Cortex of kidney (tissue), 1 donor: ENCODE results near the gene ABLIM3.

Source experiments
- DNase-seq: peaks from one replicate; lab custom pipeline; 2025; lab: John Stamatoyannopoulos, UW

ABLIM3 gene

DNA sequence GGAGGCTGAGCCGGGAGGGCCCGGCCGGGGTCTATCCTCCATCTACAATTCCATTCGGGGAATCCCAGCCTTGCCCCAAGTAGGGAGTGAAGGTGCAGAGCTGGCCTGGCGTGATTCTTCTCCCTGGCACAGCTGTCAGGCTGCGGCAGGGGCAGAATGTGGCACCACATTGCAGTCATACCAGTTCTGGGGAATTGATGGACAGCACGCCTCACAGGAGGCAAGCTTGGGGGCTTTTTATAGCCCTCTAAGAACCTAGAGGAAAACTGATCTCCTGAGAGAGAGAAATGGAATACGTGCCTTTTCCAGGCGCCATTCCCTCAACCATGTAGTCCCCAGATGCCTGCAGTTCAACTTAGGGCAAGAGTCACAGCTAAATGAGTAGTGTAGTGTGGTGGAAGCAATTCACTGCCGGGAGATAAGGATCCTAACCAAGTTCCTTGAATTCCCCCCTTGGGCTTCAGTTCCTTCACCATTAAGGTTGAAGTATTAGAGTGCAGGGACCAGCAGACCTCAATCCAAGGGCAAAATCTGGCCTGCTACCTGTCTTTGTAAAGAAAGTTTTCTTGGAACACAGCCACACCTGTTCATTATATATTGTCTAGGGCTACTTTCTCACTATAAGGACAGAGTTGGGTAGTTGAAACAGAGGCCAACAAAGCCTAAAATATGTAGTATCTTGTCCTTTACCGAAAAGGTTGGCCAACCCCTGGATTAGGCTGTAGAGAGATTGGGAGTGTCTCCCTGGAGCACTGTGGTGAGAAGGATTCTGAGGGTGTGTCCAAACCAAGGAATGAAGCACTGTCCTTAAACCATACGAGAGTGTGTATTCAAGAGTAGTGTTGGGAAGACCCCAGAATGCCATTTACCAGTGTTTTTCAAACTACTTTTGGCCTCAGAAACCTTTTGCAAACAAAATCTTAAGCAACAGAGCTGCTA, 141.0 kb downstream of the ABLIM3 start:
- DNase-seq = no peak

DNA sequence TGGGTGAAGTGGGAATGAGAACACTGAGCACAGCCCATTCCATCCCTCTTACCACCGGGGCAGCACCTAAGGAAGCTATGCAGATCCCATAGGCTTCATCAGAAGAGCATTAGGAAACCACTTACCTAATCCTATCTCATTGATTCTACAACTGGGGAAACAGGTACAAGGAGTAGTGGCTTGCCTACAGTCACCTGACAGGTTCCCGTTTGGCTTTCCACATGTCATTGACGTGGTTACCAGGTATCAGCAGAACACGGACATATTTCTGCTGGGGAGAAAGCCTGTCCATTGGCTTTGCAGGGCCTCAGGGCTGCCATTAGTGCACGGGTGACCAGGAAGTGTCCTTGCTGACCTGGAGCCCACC, 141.7 kb downstream of the ABLIM3 start:
- DNase-seq = no peak

DNA sequence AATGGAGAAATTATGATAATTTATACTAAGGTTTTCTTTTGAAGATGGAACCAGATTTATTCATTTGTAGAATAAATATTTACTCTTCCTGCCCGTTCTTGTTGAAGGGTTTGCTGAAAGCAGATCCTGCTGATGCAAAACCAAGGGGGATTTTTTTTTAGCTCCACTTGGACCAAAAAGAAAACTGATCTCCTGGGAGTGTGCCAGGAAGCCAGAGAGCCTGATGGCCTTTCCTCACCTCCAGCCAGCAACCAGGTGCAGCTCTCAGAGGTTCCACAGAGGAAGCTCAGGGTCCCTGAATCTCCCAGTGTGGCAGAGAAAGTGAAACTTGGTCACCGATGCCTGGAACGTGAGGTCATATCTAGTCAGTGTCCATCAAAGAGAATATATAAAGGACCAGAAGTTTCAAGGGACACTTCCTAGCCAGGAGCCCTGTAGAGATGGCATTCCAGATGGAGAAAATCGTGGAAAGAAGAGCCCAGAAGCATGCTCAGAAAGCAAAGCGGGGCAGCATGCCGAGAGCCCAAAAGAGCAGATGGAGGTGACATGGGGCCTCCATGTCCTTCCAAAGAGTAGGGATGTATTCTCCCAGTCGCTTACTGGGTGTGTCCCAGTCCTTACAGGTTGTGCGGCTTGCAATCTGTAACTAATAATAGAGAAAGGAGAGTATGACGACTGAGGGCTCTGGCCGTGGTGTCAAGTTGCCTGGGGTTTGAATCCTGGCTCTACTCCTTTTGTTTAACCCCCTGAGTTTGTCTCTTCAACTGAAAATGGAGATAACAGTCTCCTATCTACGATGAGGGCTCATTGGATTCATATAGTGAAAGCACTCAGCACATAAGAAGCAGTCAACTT, 142.6 kb downstream of the ABLIM3 start:
- no peak for DNase-seq

DNA sequence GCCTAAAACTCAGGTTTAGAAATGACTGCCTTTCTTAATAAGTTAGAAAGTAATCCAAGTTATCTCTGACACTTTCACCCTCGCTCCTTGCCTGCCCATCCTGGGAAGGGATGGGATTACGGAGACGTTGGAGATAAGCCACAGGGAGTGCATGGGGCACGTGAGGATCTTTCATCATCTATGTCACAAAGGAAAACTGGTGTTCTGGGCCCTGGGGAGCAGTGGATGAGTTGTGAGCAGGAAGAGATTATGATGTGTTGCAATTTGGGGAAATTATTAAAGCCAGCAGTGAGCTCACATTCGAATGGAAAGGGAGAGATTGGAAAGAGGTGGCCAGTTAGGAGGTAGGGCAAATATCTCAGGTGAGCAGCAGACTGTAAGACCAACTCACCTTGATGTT, 143.2 kb downstream of the ABLIM3 start:
- no peak for DNase-seq

DNA sequence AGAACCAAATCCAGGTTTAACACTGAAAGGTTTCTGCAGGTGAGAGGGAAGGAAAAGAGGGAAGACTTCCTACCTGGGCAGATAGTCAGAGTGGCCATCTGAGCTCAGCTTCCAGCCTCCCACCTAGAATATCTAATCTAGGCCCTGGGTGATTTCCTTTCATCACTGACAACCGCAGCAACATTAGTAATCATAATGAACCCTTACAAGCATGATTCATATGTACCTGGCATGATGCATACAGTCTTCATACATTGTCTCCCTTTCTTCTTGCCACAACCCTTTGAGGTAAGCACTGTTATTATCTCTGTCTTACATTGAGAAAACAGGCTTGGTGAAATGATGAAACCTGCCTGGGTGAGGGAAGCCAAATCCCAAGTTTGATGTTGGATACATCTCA, 143.9 kb downstream of the ABLIM3 start:
- no peak for DNase-seq

DNA sequence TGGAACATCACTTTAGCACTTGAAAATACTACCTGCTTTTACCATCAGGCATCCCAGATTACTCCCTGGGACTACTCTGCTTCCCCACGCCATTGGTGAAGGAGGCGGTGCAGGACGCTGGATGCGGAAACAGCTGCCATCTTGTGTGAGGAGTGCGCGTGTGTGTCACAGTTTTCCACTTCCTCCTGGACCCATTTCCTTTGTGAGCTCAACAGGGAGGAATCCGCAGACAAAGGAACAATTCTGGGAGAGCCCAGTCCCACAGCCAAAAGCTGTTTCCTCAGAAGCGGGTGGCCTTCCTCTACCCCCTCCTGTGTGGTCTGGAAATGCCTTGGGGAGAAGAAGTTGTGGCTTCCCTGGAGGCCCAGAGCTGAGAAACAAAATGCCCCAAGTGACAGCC, 147.1 kb downstream of the ABLIM3 start:
- DNase-seq = no peak

DNA sequence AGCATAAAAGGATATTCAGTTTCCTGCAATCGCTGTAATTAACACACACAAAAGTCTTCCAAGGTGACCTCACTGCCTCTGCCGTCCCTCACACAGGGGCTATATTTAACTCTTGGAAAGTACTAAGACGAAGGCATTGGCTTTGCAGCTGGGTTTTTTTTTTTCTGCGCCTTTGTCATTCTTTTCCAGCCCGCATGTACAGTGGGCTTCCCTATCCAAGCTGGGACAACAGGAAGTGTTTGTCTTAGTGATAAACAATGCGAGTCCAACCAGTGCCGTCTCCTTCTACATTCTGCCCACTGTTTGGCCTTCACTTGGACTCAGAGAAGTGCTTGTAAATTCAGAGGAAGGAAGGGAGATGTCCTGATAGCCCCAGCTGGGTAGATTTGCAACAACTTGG, 148.0 kb downstream of the ABLIM3 start:
- DNase-seq = no peak

DNA sequence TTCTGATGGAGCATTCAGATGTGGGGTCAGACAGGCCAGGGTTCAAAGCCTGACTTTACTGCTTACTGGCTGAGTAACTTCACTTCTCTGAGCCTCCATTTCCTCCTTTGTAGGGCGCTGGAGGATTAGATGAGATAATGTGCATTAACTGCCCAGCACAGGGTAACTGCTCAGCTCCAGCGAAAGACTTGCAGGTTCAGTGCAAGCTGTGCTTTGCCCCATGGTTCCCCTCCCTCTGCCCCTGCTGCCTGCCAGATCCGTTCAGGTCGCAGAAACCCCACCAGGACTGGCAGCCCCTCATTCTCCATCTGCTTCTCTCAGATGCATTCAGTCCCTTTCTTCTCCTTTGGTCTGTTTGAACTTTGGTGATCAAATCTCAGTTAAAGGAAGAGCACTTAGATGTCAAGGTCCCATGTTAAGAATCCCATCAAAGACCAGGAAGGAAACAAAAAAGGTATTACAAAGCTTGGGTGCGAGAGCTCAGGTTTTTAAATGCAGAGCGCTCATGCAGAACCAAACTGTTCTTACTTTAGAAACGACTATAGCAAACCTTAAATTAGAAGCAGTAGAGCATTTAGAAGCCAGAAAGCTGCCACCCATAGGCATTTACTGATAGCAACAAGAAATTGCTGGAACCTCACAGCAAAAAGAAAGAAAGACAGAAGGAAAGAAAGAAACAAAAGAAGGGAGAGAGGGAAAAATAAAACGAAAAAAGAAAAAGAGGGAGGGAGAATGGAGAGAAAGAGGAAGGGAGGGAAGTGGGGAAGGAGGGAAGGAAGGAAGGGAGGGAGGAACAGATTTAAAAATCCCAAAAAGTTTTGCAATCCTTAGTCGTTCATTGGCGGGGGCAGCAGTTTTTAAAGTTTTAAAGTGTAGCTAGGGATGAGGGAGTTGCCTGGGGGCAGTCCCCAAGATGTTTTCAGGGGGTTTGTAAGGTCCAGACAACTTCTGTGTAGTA, 153.9 kb downstream of the ABLIM3 start:
- DNase-seq = no peak

DNA sequence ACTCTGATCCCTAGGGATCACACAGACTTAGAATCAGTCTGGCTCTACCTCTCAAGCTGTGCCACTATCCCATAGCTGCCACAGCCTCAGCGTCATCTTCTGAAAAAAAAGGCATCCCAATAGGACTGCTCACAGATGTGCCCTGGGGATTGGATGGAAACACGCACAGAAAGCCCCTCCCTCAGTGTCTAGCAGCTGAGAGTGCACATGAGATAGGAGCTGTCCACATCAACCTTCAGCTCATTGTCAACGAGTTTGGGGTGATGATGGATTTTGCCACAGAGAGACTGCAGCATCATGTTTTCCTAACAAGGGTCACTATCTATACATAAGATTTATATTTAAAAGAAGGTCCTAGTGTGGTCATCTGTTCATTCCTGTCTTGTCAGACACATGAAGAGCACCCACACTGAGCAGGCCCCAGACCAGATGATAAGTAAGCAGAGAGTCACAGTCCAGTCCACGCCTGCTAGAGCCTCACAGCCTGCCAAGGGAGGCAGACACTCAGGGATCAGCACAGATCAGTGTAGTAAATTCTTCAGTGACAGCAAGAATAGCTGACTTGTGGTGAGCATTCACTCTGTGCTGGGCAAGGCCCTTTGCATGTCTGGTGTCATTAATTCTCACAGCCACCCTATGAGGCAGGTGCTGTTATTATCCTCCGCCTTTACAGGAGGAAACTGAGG, 156.2 kb downstream of the ABLIM3 start:
- DNase-seq = no peak

DNA sequence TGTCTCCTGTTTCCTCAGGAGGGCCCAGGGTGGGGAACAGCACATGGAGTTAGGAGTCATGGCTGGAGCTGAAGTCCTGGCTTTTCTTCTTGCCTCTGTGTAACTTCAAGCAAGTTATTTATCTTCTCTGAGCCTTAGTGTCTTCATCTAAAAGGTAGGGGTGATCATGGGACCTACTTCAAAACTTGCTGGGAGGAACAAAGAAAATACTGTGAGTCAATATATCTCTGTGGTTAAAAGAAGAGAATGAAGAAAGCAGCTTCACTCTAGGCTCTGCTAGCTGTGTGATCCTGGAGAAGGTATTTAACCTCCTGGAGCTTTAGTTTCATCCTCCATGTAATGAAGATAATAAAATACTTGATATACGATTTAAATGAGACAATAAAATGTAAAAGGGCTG, 156.9 kb downstream of the ABLIM3 start:
- DNase-seq = no peak

DNA sequence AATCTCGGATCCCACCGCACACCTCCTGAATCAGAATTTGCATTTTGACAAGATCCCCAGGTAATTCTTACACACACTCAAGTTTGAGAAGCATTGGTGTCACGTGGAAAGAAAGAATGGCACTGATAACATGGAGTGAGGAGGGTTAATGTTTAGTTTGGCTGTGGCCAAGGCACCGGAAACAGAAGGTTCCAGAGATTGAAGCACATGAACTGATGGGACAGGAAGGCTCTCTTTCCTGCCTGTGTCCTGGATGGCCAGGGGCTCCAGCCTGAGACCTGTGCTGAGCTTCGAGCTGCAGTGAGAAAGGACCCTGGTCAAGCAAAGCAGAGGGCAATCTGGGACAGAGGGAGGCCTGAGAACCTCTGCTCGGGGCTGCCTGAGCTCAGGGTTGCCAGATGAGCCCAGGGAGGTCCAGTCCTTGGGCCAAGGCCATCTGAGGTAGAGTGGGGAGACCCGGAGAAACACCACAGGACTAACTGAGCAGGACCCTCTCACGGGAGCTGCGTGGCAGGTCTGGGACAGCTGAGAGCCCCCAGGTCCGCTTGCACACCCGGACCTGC, 157.6 kb downstream of the ABLIM3 start:
- DNase-seq = no peak

DNA sequence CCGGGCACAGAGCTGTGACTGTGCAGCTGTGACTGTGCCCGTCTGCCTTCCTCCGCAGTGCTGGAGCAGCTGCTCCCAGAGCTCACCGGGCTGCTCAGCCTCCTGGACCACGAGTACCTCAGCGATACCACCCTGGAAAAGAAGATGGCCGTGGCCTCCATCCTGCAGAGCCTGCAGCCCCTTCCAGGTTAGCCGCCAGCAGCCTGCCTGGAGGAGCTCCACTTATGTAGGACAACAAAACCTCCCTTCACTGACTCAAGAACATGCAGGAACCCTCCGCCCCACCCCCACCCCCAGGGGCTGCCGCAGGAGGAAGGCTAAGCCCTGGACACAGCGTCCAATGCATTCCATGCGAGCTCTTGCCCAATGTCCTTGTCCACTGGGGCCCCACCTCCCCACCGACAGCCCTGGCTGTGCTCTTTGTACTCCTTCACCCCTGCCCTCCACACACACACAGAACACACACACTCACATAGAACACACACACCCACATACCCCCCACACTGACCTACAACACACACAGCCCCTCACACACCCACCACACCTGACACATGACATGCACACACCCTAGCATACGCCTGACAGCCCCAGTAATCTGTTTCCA, 158.3 kb downstream of the ABLIM3 start:
- no peak for DNase-seq

DNA sequence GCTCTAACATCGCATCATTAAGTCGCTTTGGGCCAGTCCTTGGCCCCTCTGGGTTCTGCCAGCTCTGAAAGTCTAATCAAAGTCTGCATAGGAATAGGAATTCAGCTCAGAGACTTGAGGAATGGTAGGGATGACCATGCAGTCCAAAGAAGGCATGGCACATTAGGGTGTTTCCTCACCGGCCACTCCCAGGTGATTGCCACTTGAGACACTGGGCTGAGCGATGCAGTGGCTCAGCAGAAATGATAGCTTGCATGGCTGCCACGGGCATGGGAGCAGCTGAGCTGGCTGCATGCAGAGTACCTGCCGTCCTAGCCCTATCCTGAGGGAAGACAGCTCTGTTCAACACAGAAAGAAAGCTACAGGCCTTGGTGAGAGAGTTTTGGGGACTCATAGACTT, 159.1 kb downstream of the ABLIM3 start:
- no peak for DNase-seq

DNA sequence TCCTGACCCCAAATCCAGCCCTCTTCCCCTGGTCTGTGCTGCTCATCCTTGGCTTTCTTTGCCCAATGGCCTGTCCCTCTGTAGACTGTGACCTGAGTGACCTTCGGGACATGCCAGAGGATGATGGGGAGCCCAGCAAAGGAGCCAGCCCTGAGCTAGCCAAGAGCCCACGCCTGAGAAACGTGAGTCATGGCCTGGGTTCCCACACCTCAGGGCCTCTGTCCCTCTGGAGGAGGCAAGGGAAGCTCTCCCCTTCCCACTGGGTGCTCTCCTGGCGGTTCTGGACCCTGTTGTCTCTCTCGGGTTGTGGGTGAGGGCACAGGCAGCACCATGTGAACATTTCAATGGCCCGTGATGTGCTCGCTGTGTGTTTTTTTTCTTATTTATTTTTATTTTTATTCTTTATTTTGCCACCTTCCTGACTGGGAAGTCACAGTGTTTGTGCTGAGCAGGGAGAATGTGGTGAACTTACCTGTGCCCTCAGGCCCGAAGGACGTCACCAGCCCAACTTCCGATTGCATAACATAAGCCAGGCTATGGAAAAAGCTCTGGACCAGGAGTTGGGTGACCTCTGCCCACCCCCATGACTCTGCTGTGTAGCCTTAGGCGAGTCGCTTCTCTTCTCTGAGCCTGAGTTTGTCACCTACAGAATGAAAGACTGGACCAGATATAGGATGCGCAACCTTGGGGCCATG, 159.9 kb downstream of the ABLIM3 start:
- no peak for DNase-seq

DNA sequence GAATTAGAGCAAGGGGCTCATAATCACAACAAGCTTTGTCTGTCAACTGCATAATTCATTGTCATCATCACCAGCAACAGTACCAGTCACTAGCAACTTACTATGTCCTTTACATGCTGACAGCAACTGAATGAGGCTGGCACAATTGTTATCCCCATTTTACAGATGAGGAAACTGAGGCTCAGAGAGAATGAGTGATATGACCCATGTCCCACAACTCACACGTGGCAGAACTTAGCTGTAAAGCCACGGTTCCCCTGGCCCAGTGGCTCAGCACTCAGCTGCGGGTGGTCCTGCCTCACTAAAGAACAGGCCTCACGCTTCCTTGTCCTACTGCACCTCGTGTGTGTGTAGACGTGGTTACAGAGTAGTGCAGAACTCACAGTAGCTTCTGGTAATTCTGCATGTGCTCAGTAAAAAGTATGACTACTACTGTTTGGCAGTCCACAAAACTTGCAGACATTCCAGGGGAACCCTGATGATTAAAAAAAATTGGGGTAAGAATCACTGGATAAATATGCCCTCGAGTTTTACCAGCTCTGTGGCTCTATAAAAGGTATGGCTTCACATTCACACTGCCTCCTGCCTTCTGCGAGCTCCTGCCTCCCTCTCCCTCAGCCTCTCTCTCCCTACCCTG, 160.6 kb downstream of the ABLIM3 start:
- DNase-seq = no peak

DNA sequence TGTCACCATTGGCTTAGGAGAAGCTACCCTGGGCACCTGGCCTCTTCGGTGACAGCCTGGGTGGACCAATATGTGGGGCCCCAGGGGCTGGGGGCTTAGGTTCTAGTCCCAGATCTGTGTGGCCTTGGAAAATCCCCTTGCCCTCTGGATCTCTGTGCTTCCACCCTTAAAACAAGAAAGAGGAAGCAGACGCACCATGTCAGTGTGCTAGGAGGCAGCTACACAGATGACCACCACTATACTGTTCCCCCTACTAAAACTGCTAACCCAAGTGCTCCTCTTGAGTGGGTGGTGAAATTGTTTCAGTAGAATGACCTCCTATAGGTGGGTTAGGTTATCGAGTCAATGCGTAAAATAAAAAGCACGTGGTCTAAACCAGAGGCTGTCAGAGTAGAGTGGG, 161.3 kb downstream of the ABLIM3 start:
- no peak for DNase-seq

DNA sequence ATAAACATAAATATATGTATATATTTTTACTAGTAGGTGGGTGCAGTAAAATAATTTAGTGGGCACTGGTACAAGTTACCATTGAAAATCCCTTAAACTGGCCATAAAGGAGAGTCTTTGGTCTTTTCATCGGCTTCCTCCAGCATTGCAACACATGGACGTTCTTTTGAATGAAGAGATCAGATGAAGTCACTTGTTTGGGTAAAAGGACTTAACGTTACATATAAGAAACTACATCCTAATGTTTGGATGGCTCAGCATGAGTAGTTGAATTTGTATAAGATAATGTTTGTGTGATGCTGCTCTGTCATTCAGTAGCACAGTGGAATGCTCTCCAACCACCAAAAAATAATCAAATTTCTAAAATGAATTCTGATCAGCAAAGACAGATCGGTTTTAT, 161.9 kb downstream of the ABLIM3 start:
- DNase-seq = no peak

DNA sequence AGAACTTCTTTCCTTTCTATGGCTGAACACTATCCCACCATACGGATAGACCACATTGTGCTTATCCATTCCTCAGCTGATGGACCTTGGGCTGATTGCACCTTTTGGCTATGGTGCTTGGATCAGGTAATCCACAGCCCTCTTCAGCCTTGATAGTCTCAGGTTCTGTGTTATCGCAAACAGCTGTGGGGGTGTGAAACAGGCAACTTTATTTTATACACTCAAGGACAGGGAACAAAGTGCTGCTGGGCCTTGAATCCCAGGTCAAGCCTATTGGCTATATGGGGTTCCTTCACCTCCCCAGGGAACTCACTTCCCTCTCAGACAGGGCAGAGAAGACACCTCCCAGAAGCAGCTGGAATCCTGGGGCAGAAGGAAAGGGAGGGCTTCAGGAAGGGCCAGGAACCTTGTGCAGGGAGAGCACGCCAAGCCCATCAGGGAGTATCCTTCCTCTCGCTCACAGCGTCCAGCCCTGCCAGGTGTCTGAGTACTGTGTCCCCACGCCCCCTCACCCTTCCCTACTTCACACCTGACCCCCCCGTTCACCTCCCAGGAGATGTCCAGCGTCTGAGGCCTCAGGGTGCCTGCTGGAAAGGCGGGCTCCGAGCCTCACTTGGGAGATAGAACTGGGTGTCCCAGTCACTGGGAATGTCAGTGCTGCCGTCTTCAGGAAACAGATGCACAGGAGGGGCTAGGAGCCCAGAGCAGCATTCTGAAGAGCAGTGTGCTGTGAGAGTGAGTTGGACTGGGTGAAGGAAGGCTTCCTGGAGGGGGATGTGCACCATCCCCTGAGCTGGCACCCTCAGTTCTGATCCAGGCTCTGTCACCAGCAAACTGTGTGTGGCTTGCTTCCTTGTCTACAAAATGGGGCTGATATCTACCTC, 163.1 kb downstream of the ABLIM3 start:
- no peak for DNase-seq

DNA sequence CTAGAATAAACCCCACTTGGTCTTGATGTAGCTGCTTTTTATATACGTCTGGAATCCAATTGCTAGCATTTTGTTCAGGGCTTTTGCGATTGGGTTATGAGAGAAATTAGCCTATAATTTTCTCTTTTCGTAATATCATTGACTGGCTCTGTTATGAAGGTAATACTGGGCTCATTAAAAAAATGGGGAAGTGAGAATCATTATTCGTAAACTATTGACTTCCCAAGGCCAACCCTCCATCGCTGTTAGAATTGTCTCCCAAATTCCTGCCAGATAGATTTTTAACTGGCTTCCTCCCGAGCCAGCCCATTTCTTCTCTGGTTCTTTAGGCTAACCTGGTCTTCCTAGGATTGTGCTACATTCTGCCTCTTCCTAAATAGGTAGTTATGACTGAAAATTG, 168.1 kb downstream of the ABLIM3 start:
- DNase-seq = no peak
